Tibial nerve (tissue), 4 donors: ENCODE measurements around the gene SLC37A1.

Source experiments
- CTCF ChIP-seq, 5 experiments: fragments of 200-600 bp in 3 of 5; fragments of 450-650 bp in 2 of 5; sonication (generic) in 3 of 5; IDR thresholded peaks; one replicate each; pipeline ENCODE4 v1.5.1; 2016 to 2019; ENCODE audit warnings: antibody characterized with exemption in 5 of 5, mild to moderate bottlenecking in 3 of 5, moderate library complexity in 2 of 5
- EP300 ChIP-seq, 2 donors: sonication (generic); formaldehyde crosslinking; IDR thresholded peaks; one replicate each; pipeline ENCODE4 v1.6.1; 2017; ENCODE audit warnings: antibody characterized with exemption in 2 of 2, mild to moderate bottlenecking in 1 of 2
- POLR2A ChIP-seq, 2 donors: fragments of 450-650 bp; IDR thresholded peaks; one replicate each; pipeline ENCODE4 v1.6.1; 2017; ENCODE audit warnings: antibody characterized with exemption in 2 of 2, mild to moderate bottlenecking in 2 of 2, moderate library complexity in 2 of 2

GRCh38 chr21:42507418-42507817, 6.2 kb upstream of the SLC37A1 start:
- TF ChIP-seq CTCF (IDR thresholded peaks at IDR 0.05) (no peak), EP300 (IDR thresholded peaks at IDR 0.05) (no peak), POLR2A (IDR thresholded peaks at IDR 0.05) (no peak)
